SK-N-SH (cell line): ENCODE results near the gene TRIOBP. TPM values are rescaled to one million over a fixed set of nuclear protein-coding genes. Genes with fewer than 3 reads are reported as not detected.

ENCODE experiments used
- CTCF ChIA-PET: fragments of 300-600, 350-600 bp; formaldehyde crosslinking; extraction: SDS; loops from one replicate; lab custom pipeline; 2021; lab: Yijun Ruan, JAX
- POLR2A ChIA-PET: fragments of 350-600 bp; sonication (Branson Sonifier 250); formaldehyde crosslinking; extraction: SDS; loops from one replicate; lab custom pipeline; 2020; ENCODE audit warnings: antibody characterized with exemption, inconsistent platforms; lab: Yijun Ruan, JAX
- DNase-seq: peaks from one replicate; pipeline ENCODE4 v3.0.0; 2012
- H2AFZ ChIP-seq: fragments of 200-600 bp; sonication (generic); 2 replicates; pipeline ENCODE4 v1.8.1; 2016; ENCODE audit warnings: antibody characterized with exemption, mild to moderate bottlenecking, low read depth
- H3F3A ChIP-seq: fragments of 200-600 bp; sonication (generic); replicated peaks from 2 replicates; pipeline ENCODE3; 2016; ENCODE audit warnings: antibody characterized with exemption, mild to moderate bottlenecking; ENCODE audit not compliant: insufficient read depth
- H3K27ac ChIP-seq, 2 experiments: fragments of 200-500 bp in 1 of 2; fragments of 200-600 bp in 1 of 2; sonication (Bioruptor generic) in 1 of 2; sonication (generic), shearing (Covaris generic) in 1 of 2; 2 replicates each; pipeline versions ENCODE4 v1.5.1 to v1.6.1; 2014 to 2016; ENCODE audit warnings: low read depth in 2 of 2, inconsistent platforms in 1 of 2, low read length in 1 of 2, mild to moderate bottlenecking in 1 of 2, mixed read lengths in 1 of 2
- H3K27me3 ChIP-seq: fragments of 200-600 bp; sonication (generic), shearing (Covaris generic); 2 replicates; pipeline ENCODE4 v1.6.1; 2016; ENCODE audit warnings: mixed run types; ENCODE audit not compliant: insufficient read depth
- H3K36me3 ChIP-seq, 2 experiments: fragments of 200-500 bp in 1 of 2; fragments of 200-600 bp in 1 of 2; sonication (Bioruptor generic) in 1 of 2; sonication (generic) in 1 of 2; replicated peaks in 1 of 2; 2 replicates each; pipeline versions ENCODE3 to v1.5.1; 2014 to 2016; ENCODE audit warnings: low read length in 1 of 2, mild to moderate bottlenecking in 1 of 2; ENCODE audit not compliant: insufficient read depth in 2 of 2, control insufficient read depth in 1 of 2
- H3K4me1 ChIP-seq, 2 experiments: fragments of 200-500 bp in 1 of 2; fragments of 200-600 bp in 1 of 2; sonication (Bioruptor generic) in 1 of 2; sonication (generic), shearing (Covaris generic) in 1 of 2; 2 replicates each; pipeline versions ENCODE4 v1.5.1 to v1.6.1; 2014 to 2016; ENCODE audit warnings: low read depth in 1 of 2, low read length in 1 of 2, mixed run types in 1 of 2; ENCODE audit not compliant: insufficient read depth in 2 of 2, control insufficient read depth in 1 of 2
- H3K4me2 ChIP-seq: fragments of 200-600 bp; sonication (generic), shearing (Covaris generic); 2 replicates; pipeline ENCODE4 v1.6.1; 2017; ENCODE audit warnings: mixed run types
- H3K4me3 ChIP-seq, 2 experiments: fragments of 200-500 bp in 1 of 2; fragments of 200-600 bp in 1 of 2; sonication (Bioruptor generic) in 1 of 2; sonication (generic), shearing (Covaris generic) in 1 of 2; 2 replicates each; pipeline versions ENCODE4 v1.5.1 to v1.8.1; 2014 to 2016; ENCODE audit warnings: low read depth in 2 of 2, inconsistent platforms in 1 of 2, low read length in 1 of 2, mild to moderate bottlenecking in 1 of 2, mixed read lengths in 1 of 2, moderate library complexity in 1 of 2
- H3K79me2 ChIP-seq: fragments of 200-600 bp; sonication (generic); 2 replicates; pipeline ENCODE4 v1.8.1; 2017; ENCODE audit warnings: mild to moderate bottlenecking; ENCODE audit not compliant: insufficient read depth
- H3K9ac ChIP-seq: fragments of 200-600 bp; sonication (generic); 2 replicates; pipeline ENCODE4 v1.6.1; 2017; ENCODE audit warnings: mixed run types
- H3K9me2 ChIP-seq: fragments of 200-600 bp; sonication (generic); 2 replicates; pipeline ENCODE4 v1.6.1; 2017; ENCODE audit warnings: mixed run types
- H3K9me3 ChIP-seq: fragments of 200-600 bp; sonication (generic); 2 replicates; pipeline ENCODE4 v1.6.1; 2017; ENCODE audit warnings: mixed run types, mild to moderate bottlenecking, moderate library complexity
- H4K20me1 ChIP-seq: fragments of 200-600 bp; sonication (generic); 2 replicates; pipeline ENCODE4 v1.6.1; 2017; ENCODE audit warnings: mild to moderate bottlenecking, mixed run types; ENCODE audit not compliant: insufficient read depth
- CHD2 ChIP-seq: fragments of 150-350 bp; IDR thresholded peaks from 2 replicates; pipeline ENCODE4 v1.6.1; 2018; ENCODE audit warnings: low read length; ENCODE audit not compliant: partially characterized antibody
- EP300 ChIP-seq, 2 experiments: IDR thresholded peaks; 2 replicates each; pipeline versions ENCODE4 v1.4.0 to v1.6.1; 2012; ENCODE audit warnings: borderline replicate concordance in 1 of 2, low read depth in 1 of 2, low read length in 1 of 2
- EZH2phosphoT487 ChIP-seq: fragments of 200-600 bp; sonication (generic); IDR thresholded peaks from 2 replicates; pipeline ENCODE4 v1.6.1; 2017; ENCODE audit warnings: low read depth, mixed run types, mild to moderate bottlenecking, antibody characterized with exemption, moderate library complexity, borderline replicate concordance
- JUND ChIP-seq: IDR thresholded peaks from 2 replicates; pipeline ENCODE4 v1.4.0; 2012
- MXI1 ChIP-seq: IDR thresholded peaks from 2 replicates; pipeline ENCODE4 v1.6.1; 2012; ENCODE audit warnings: mild to moderate bottlenecking, low read depth, low read length, improper control_type of control experiment
- NFIC ChIP-seq: IDR thresholded peaks from 2 replicates; pipeline ENCODE4 v1.4.0; 2012; ENCODE audit warnings: borderline replicate concordance
- PBX3 ChIP-seq: IDR thresholded peaks from 2 replicates; pipeline ENCODE4; 2012
- POLR2AphosphoS5 ChIP-seq: IDR thresholded peaks from 2 replicates; pipeline ENCODE4 v1.6.1; 2012; ENCODE audit warnings: low read depth, low read length
- RAD21 ChIP-seq: IDR thresholded peaks from 2 replicates; pipeline ENCODE4 v1.6.1; 2012; ENCODE audit warnings: mild to moderate bottlenecking, low read length
- RCOR1 ChIP-seq: fragments of 150-350 bp; IDR thresholded peaks from 2 replicates; pipeline ENCODE4 v1.6.1; 2017; ENCODE audit warnings: antibody characterized with exemption, low read length
- RFX5 ChIP-seq: IDR thresholded peaks from 2 replicates; pipeline ENCODE4 v1.6.1; 2012; ENCODE audit warnings: mild to moderate bottlenecking, improper control_type of control experiment, low read length
- SIN3A ChIP-seq: IDR thresholded peaks from 2 replicates; pipeline ENCODE4 v1.6.1; 2012; ENCODE audit warnings: low read depth, mild to moderate bottlenecking, low read length, moderate library complexity, borderline replicate concordance
- TCF12 ChIP-seq: IDR thresholded peaks from 2 replicates; pipeline ENCODE4 v1.4.0; 2012
- USF2 ChIP-seq: fragments of 150-350 bp; IDR thresholded peaks from 2 replicates; pipeline ENCODE4 v1.6.1; 2017; ENCODE audit warnings: antibody characterized with exemption, low read length, low read depth, borderline replicate concordance
- WGBS: methylation state at CpG from one replicate; pipeline ENCODE4 v1.1.6; 2017; ENCODE audit warnings: low lambda C conversion rate; 5-methylcytosine and 5-hydroxymethylcytosine counted together
- polyA plus RNA-seq, 3 experiments: library from polyadenylated mRNA; depleted of rRNA; stranded (reverse); fragments of >200 nt; gene quantifications; 2 replicates each; pipeline ENCODE4 v1.2.3, GENCODE V29; 2012

The TRIOBP gene
- polyA plus RNA-seq, 1 of the 3 experiments (the other 2 are of a cell fraction) = 43.6 TPM

- Histone ChIP-seq H3K4me1 (peaks cover 29 to 32% of the 10 kb centered on the region in 2 experiments; a peak in 3 of 4 replicates), H2AFZ (no peak overlapping the region), H3K27me3 (no peaks in the 10 kb centered on the region), H3K9me3 (no peaks in the 10 kb centered on the region), H3K36me3 (no peaks in the 10 kb centered on the region), H3K4me2 (no peak overlapping the region), H3K79me2 (peaks cover 7% of the 10 kb centered on the region; the same call in 1 of the 2 replicates), H3F3A (peaks cover 34% of the 10 kb centered on the region), H3K4me3 (no peak overlapping the region), H3K9ac (no peak overlapping the region), H3K9me2 (no peaks in the 10 kb centered on the region), H3K27ac (peak overlapping the region in 1 of 2 experiments; percentile 87; a peak in 2 of 4 replicates), H4K20me1 (no peaks in the 10 kb centered on the region)
- 87% methylated on average over 18 of the region's 22 CpGs for WGBS
- ChIA-PET CTCF (interaction anchor here (0.9 to 2.7 kb wide), 8 partner anchors 12 to 98 kb away, joined by 3 to 9 read pairs (median 4); partner anchors contain the start of genes PDXP and TRIOBP), POLR2A (interaction anchor here (0.7 to 1.9 kb wide), 6 partner anchors 11 to 132 kb away, joined by 3 to 9 read pairs (median 6); partner anchors contain the start of genes GGA1 and PDXP)
- DNase-seq = no peak
- 0 out of 2 replicates have a peak, but pooled peaks have one; percentile 42 for TF ChIP-seq RFX5
- no peak for TF ChIP-seq JUND
Measured at GRCh38 chr22:37740455-37741311, 43.8 kb downstream of the TRIOBP start.

GRCh38 chr22:37741312-37741795 is 44.5 kb downstream of the TRIOBP start:
- Histone ChIP-seq H3K36me3 (no peaks in the 10 kb centered on the region), H3K4me1 (peaks cover 29 to 32% of the 10 kb centered on the region in 2 experiments; a peak in 3 of 4 replicates), H2AFZ (no peak overlapping the region), H3F3A (peaks cover 34% of the 10 kb centered on the region), H3K27ac (peak overlapping the region; percentile 42 to 87; a peak in 3 of 4 replicates), H3K79me2 (peaks cover 8% of the 10 kb centered on the region), H3K4me3 (no peak overlapping the region), H3K27me3 (no peaks in the 10 kb centered on the region), H4K20me1 (no peaks in the 10 kb centered on the region), H3K4me2 (no peak overlapping the region), H3K9me3 (no peaks in the 10 kb centered on the region), H3K9ac (no peak overlapping the region), H3K9me2 (no peaks in the 10 kb centered on the region)
- CTCF ChIA-PET = interaction anchor here (1.0 to 2.7 kb wide), 6 partner anchors 11 to 98 kb away, joined by 3 to 9 read pairs (median 4); partner anchors contain the start of gene PDXP
- POLR2A ChIA-PET = interaction anchor here (0.6 to 1.9 kb wide), 7 partner anchors 11 to 135 kb away, joined by 3 to 9 read pairs (median 5); partner anchors contain the start of genes GGA1 and PDXP
- DNase-seq = peak; percentile 95
- TF ChIP-seq JUND (peak; percentile 37; the same call in 1 of the 2 replicates), EZH2phosphoT487 (no peak), SIN3A (no peak), CHD2 (peak; percentile 95), EP300 (IDR thresholded peaks at IDR 0.05; ENCODE audit: borderline replicate concordance in 1 of 2, low read depth in 1 of 2, low read length in 1 of 2) (peak; percentile 55 to 85; a peak in 3 of 4 replicates), POLR2AphosphoS5 (peak; percentile 89), USF2 (no peak), PBX3 (peak; percentile 85), TCF12 (peak; percentile 99), NFIC (peak; percentile 90), RCOR1 (peak; percentile 90), RAD21 (peak; percentile 30; the same call in 1 of the 2 replicates), MXI1 (peak; percentile 67; the same call in 1 of the 2 replicates)
- WGBS = 51% methylated on average over 5 of the region's 9 CpGs
